Activated CD8-positive, alpha-beta memory T cell treated with anti-CD3 and anti-CD28 coated beads for 1 hour (primary cell): ENCODE measurements around the gene RPGRIP1.
"Not testable (repeated sequence)": the region's sequence is repeated elsewhere in the genome, so short reads cannot be mapped to it uniquely, and the experiment has no call there.

Experiments
- DNase-seq, 2 donors: peaks; one replicate each; pipeline ENCODE4 v3.0.0-alpha.2; 2020; ENCODE audit warnings: low read depth in 1 of 2; ENCODE audit errors: extremely low read depth in 1 of 2

The RPGRIP1 gene

GRCh38 chr14:21279783-21280182, at the start of gene RPGRIP1:
Gene RPGRIP1, plus strand, starts transcription at chr14:21280083. Its CDS starts 7,894 bp downstream, at chr14:21287977.
- no peak for DNase-seq

GRCh38 chr14:21231020-21231652, 48.7 kb upstream of the RPGRIP1 start:
- DNase-seq, result no peak

GRCh38 chr14:21233457-21234076, 46.3 kb upstream of the RPGRIP1 start:
- no peak for DNase-seq

GRCh38 chr14:21234112-21234511, 45.8 kb upstream of the RPGRIP1 start:
- no peak for DNase-seq

- DNase-seq, result no peak
Measured at GRCh38 chr14:21236948-21237797, 42.7 kb upstream of the RPGRIP1 start.

GRCh38 chr14:21238823-21239518, 40.9 kb upstream of the RPGRIP1 start:
- DNase-seq, result no peak

- no peak for DNase-seq
Measured at GRCh38 chr14:21240417-21240816, 39.5 kb upstream of the RPGRIP1 start.

GRCh38 chr14:21241218-21241819, 38.6 kb upstream of the RPGRIP1 start:
- no peak for DNase-seq

GRCh38 chr14:21244544-21244943, 35.3 kb upstream of the RPGRIP1 start:
- DNase-seq, result no peak

- DNase-seq, result no peak
Measured at GRCh38 chr14:21245813-21246212, 34.1 kb upstream of the RPGRIP1 start.

GRCh38 chr14:21248338-21248737, 31.5 kb upstream of the RPGRIP1 start:
- DNase-seq, result no peak

- no peak for DNase-seq
Measured at GRCh38 chr14:21248739-21249411, 31.0 kb upstream of the RPGRIP1 start.

GRCh38 chr14:21251215-21251614, 28.7 kb upstream of the RPGRIP1 start:
- no peak for DNase-seq

- DNase-seq, result no peak
Measured at GRCh38 chr14:21252149-21252548, 27.7 kb upstream of the RPGRIP1 start.

- DNase-seq, result no peak
Measured at GRCh38 chr14:21255385-21256101, 24.3 kb upstream of the RPGRIP1 start.

GRCh38 chr14:21256102-21256447, 23.8 kb upstream of the RPGRIP1 start:
- not testable (repeated sequence) for DNase-seq

GRCh38 chr14:21256539-21257393, 23.1 kb upstream of the RPGRIP1 start:
- DNase-seq, result no peak

- DNase-seq, result no peak
Measured at GRCh38 chr14:21257394-21257909, 22.4 kb upstream of the RPGRIP1 start.
